Ishikawa (cell line): ENCODE measurements around the gene BIRC7.

Experiments used
- CEBPB ChIP-seq: IDR thresholded peaks from 2 replicates; pipeline ENCODE4 v1.6.1; 2012
- CREB1 ChIP-seq: IDR thresholded peaks from 2 replicates; pipeline ENCODE4 v1.6.1; 2012; ENCODE audit warnings: low read depth
- EGR1 ChIP-seq: IDR thresholded peaks from 2 replicates; pipeline ENCODE4 v1.6.1; 2012
- EP300 ChIP-seq: IDR thresholded peaks from 2 replicates; pipeline ENCODE4 v1.6.1; 2012; ENCODE audit warnings: borderline replicate concordance
- FOXM1 ChIP-seq: IDR thresholded peaks from 2 replicates; pipeline ENCODE4 v1.6.1; 2012; ENCODE audit warnings: low read depth, borderline replicate concordance
- NFIC ChIP-seq: IDR thresholded peaks from 2 replicates; pipeline ENCODE4 v1.6.1; 2012
- RAD21 ChIP-seq: IDR thresholded peaks from 2 replicates; pipeline ENCODE4 v1.6.1; 2012; ENCODE audit warnings: low read depth
- TAF1 ChIP-seq: IDR thresholded peaks from 2 replicates; pipeline ENCODE4 v1.6.1; 2012; ENCODE audit warnings: low read depth, mild to moderate bottlenecking
- TCF12 ChIP-seq: IDR thresholded peaks from 2 replicates; pipeline ENCODE4 v1.6.1; 2012; ENCODE audit warnings: low read depth
- TEAD4 ChIP-seq: IDR thresholded peaks from 2 replicates; pipeline ENCODE4 v1.6.1; 2012
- YY1 ChIP-seq: IDR thresholded peaks from 2 replicates; pipeline ENCODE4 v1.6.1; 2012; ENCODE audit warnings: low read depth
- ZBTB7A ChIP-seq: IDR thresholded peaks from 2 replicates; pipeline ENCODE4 v1.6.1; 2012; ENCODE audit warnings: low read depth
- TF ChIP-seq, protein P1 (sequence below): IDR thresholded peaks from 2 replicates; pipeline ENCODE4 v1.6.1; 2012
- TF ChIP-seq, protein P2 (sequence below): IDR thresholded peaks from 2 replicates; pipeline ENCODE4 v1.6.1; 2012; ENCODE audit warnings: low read depth, mild to moderate bottlenecking
- TF ChIP-seq, protein P3 (sequence below): IDR thresholded peaks from 2 replicates; pipeline ENCODE4 v1.6.1; 2012

The BIRC7 gene

DNA sequence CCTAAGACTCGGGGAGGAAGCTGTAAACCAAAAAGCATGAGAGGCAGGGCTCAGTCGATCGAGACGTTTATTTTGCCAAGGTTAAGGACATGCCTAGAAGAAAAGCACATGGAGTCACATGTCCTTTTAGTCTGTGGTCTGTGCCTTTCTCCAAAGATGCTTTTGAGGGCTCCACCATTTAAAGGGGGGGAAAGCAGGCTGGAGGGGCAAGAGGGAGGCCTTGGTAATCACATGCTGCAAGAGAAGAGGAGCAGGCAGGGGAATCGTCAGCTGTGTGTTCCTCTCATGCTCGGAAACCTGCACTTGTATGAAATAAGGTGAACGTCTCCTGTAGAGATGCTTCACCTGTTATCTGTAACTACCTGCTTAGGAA, 10.6 kb upstream of the BIRC7 start:
- TF ChIP-seq TCF12 (no peak), ZBTB7A (no peak), CREB1 (no peak), EGR1 (no peak), TAF1 (no peak), RAD21 (no peak), YY1 (no peak), TEAD4 (no peak), CEBPB (no peak), EP300 (no peak)
- TF ChIP-seq, protein P1, sequence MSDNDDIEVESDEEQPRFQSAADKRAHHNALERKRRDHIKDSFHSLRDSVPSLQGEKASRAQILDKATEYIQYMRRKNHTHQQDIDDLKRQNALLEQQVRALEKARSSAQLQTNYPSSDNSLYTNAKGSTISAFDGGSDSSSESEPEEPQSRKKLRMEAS = no peak
- TF ChIP-seq, protein P2, sequence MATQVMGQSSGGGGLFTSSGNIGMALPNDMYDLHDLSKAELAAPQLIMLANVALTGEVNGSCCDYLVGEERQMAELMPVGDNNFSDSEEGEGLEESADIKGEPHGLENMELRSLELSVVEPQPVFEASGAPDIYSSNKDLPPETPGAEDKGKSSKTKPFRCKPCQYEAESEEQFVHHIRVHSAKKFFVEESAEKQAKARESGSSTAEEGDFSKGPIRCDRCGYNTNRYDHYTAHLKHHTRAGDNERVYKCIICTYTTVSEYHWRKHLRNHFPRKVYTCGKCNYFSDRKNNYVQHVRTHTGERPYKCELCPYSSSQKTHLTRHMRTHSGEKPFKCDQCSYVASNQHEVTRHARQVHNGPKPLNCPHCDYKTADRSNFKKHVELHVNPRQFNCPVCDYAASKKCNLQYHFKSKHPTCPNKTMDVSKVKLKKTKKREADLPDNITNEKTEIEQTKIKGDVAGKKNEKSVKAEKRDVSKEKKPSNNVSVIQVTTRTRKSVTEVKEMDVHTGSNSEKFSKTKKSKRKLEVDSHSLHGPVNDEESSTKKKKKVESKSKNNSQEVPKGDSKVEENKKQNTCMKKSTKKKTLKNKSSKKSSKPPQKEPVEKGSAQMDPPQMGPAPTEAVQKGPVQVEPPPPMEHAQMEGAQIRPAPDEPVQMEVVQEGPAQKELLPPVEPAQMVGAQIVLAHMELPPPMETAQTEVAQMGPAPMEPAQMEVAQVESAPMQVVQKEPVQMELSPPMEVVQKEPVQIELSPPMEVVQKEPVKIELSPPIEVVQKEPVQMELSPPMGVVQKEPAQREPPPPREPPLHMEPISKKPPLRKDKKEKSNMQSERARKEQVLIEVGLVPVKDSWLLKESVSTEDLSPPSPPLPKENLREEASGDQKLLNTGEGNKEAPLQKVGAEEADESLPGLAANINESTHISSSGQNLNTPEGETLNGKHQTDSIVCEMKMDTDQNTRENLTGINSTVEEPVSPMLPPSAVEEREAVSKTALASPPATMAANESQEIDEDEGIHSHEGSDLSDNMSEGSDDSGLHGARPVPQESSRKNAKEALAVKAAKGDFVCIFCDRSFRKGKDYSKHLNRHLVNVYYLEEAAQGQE = no peak
- TF ChIP-seq, protein P3, sequence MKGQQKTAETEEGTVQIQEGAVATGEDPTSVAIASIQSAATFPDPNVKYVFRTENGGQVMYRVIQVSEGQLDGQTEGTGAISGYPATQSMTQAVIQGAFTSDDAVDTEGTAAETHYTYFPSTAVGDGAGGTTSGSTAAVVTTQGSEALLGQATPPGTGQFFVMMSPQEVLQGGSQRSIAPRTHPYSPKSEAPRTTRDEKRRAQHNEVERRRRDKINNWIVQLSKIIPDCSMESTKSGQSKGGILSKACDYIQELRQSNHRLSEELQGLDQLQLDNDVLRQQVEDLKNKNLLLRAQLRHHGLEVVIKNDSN = no peak

DNA sequence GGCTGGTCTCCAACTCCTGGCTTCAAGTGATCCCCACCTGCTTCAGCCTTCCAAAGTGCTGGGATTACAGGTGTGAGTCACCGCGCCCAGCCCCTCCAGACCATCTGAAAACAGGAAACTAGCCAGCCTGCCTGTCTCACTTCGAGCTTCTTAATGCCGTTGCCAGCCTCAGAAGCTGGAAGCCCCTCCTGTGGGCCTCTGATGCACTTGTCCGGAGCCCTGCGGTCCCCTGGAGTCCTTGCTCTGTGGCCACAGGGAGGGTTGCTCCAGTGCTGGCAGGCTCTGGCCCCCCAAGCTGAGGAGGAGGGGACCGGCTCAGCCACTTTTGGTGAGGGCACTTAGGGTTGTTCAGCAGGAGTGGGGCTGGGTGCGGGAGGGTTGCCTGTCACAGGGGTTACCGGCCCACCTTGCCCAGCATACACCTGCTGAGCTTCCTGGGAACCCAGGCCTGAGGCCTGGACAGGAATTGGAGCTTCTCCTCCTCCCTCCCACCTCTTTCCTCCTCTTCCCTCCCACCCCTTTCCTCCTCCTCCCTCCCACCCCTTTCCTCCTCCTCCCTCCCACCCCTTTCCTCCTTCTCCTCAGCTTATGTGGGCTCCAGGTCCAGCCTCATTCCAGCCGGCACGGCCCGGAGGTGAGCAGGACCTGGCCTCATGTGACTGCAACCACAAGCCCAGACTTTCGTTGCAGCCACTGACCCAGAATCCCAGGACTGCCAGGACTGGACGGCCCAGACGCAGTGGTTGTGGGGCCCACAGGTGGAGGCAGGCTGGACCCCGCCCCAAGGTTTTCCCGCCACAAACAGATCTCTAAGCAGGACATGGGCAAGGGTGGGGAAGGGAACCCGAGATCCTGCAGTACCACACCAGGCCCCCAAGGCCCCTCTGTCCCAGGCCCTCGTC, 9.4 kb upstream of the BIRC7 start:
- no peak for TF ChIP-seq NFIC
- no peak for TF ChIP-seq TAF1
- TF ChIP-seq EP300 = no peak
- no peak for TF ChIP-seq EGR1
- no peak for TF ChIP-seq RAD21
- TF ChIP-seq FOXM1 = no peak
- TF ChIP-seq ZBTB7A = no peak
- no peak for TF ChIP-seq YY1
- no peak for TF ChIP-seq CREB1
- TF ChIP-seq, protein P3 = no peak
- TF ChIP-seq TEAD4 = no peak
- TF ChIP-seq TCF12 = no peak

DNA sequence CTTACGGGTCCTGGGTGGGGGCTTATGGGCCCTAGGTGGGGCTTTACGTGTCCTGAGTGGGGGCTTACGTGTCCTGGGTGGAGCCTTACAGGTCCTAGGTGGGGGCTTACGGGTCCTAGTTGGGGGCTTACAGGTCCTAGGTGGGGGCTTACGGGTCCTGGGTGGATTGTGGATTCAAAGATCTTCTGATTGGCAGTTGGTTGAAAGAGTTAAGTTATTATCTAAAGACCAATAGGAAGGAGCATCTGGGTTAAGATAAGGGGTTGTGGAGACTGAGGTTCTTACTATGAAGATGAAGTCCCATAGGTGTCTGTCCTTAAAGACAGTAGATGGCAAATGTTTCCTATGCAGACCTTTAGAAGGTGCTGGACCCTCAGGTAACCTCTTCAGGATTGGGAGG, 8.4 kb upstream of the BIRC7 start:
- TF ChIP-seq TCF12 (no peak), CREB1 (no peak), CEBPB (no peak), ZBTB7A (no peak), FOXM1 (no peak)
- TF ChIP-seq, protein P3 = no peak

DNA sequence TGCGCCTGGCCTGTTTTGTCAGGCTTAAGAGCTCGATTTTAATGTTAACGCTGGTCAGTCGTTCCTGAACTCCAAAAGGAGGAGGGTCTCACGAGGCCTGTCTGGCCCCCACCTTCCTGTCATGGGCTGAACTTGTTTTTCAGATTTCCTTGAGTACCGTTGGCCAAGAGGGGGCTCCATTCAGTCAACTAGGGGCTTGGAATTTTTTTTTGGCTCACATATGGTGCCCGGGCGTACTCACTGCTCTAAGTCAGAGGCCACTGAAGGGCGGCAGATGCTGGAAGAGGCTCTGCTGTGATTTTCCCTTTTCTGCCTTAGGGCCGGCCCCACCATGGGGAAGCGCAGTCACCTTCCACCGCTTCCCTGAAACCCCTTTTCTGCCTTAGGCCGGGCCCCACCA, 6.9 kb upstream of the BIRC7 start:
- TF ChIP-seq, protein P1 = no peak
- TF ChIP-seq YY1 = no peak
- no peak for TF ChIP-seq TCF12
- TF ChIP-seq ZBTB7A = no peak
- no peak for TF ChIP-seq NFIC
- TF ChIP-seq EGR1 = no peak
- TF ChIP-seq TAF1 = no peak
- no peak for TF ChIP-seq CEBPB
- TF ChIP-seq, protein P3 = no peak
- TF ChIP-seq, protein P2 = no peak
- TF ChIP-seq TEAD4 = no peak
- TF ChIP-seq FOXM1 = no peak
- TF ChIP-seq EP300 = no peak
- no peak for TF ChIP-seq CREB1
- no peak for TF ChIP-seq RAD21

DNA sequence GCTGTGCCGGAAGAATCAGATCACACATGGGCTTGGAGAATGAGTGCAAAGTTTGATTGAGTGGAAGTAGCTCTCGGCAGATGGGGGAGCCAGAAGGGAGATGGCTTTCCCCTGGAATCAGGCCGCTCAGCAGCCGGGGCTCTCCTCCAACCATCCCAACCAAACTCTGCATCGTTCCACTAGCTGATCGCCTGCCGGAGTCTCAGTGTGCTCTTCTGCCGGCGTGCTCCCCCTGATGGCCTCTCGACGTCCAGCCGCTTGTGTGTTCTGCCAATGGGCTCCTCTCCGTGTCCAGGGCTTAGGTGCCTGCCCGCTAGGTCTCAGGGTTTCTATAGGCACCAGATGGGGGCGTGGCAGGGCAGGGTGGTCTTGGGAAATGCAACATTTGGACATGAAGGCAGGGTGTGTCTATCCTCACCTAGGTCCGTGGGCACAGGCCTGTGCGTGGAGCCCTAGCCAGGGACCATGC, 4.9 kb upstream of the BIRC7 start:
- TF ChIP-seq, protein P2 = no peak
- TF ChIP-seq FOXM1 (no peak), EP300 (no peak), TEAD4 (no peak), CREB1 (no peak), ZBTB7A (no peak), YY1 (no peak)
